Activated CD4-positive, alpha-beta T cell treated with anti-CD3 and anti-CD28 coated beads, Interleukin-10, Interleukin-2, amounts not matched to agents 100 ng/mL and 50 ng/mL, durations not matched to agents 16 hours and 8 hours (primary cell): ENCODE results near the gene FARS2.

Source experiments
- DNase-seq: peaks from one replicate; pipeline ENCODE4 v3.0.0-alpha.2; 2020

FARS2 gene

GRCh38 chr6:5707281-5708045, 446.1 kb downstream of the FARS2 start:
- DNase-seq: no peak

GRCh38 chr6:5710516-5710915, 449.2 kb downstream of the FARS2 start:
- DNase-seq: no peak

- DNase-seq: no peak
These were observed 449.6 kb downstream of the FARS2 start for GRCh38 chr6:5710936-5711335.

DNA sequence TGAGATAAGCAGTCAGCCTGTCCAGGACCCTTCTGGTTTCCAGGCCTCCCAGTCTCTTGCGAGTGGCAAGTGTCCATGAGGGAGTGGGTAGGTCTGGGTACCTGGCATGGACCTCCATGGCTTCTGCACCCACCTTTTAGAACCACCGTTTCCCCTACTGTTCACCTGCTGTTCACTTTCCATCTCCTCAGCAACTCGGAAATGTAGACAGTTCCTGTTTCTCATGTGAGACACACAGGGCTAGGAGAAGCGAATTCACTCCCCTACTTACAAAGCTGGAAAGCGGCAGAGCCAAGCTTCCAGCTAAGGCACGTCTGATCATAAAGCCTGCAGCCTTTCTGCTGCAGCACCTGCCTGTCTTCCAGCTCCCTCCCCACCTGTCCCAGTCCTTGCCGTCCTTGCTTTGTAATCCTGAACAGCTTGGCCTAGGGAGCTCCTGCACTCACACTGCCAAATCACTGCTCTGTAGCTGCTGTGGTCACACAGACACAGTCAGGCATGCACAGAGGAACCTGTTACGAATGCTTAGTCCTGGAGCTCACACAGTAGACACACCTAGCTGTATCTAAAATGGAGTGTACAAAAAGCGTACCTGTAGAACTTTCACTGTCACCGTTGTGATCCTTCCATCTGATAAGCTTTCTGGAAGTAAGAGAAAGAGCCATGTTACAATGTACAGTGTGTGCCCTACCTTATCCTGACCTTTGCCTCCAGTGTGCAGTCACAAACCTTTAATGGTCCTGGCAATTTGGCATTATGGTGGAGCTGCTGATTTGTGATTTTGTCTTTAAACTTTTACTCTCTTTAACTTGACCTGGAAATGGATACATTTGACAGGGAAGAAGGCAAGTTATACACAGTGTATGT, 451.3 kb downstream of the FARS2 start:
- no peak for DNase-seq

DNA sequence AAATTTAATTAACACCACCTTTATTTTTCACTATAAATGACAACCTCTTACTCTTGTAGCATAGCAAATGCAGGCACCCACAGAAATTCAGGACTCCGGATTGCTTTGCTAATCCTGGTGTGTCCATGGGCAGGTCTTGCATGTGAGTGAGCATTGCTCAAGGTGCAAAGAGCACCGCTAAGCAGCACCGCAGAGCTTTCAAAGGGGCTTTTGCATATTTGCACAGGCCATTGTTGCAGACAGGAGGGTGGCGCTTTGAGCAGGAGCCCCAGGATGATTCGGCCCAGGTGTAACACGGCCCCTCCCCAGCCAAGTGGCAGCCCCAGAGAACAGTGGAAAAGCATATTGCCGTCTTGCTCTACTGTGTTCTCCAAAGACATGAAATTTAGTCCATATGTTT, 452.2 kb downstream of the FARS2 start:
- no peak for DNase-seq

GRCh38 chr6:5718231-5718947, 457.1 kb downstream of the FARS2 start:
- no peak for DNase-seq

GRCh38 chr6:5723841-5724691, 462.8 kb downstream of the FARS2 start:
- no peak for DNase-seq

DNA sequence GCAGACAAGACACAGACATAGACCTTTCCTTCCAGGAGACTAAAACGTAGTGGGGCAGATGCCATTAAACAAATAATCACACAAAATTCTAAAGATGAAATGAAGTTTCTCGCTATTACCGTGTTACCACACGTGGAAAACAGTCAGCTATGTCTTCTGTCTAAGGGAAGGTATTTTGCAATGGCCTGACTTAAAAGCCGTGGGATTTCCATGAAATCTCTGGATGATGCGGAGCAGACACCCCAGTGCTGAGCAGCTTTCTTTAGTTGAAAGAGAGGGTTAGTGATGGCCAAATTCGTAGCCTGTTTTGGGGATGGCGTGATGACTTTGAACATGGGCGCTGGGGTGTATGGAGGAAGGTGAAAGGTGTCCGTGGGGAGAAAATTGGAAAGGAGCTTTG, 463.6 kb downstream of the FARS2 start:
- no peak for DNase-seq

- no peak for DNase-seq
These were observed 465.8 kb downstream of the FARS2 start for GRCh38 chr6:5726976-5727718.

GRCh38 chr6:5728351-5729079, 467.2 kb downstream of the FARS2 start:
- DNase-seq: no peak

DNA sequence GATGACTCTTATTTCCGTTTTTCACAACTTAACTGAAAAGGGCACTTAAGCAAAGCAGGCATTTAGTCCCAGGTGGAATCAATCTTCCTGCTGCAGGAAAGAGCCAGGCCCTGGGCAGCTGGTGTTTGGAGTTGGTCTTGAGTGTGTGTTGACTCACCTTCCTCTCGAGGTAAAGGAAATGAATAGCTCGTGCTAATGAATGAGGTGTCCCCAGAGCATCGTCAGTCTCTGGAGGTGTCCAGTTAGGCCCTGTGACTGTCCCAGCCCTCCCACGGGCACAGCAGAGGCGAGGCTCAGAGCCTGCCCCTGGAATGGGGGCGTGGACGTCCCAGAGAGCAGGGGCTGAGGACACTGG, 467.7 kb downstream of the FARS2 start:
- no peak for DNase-seq

DNA sequence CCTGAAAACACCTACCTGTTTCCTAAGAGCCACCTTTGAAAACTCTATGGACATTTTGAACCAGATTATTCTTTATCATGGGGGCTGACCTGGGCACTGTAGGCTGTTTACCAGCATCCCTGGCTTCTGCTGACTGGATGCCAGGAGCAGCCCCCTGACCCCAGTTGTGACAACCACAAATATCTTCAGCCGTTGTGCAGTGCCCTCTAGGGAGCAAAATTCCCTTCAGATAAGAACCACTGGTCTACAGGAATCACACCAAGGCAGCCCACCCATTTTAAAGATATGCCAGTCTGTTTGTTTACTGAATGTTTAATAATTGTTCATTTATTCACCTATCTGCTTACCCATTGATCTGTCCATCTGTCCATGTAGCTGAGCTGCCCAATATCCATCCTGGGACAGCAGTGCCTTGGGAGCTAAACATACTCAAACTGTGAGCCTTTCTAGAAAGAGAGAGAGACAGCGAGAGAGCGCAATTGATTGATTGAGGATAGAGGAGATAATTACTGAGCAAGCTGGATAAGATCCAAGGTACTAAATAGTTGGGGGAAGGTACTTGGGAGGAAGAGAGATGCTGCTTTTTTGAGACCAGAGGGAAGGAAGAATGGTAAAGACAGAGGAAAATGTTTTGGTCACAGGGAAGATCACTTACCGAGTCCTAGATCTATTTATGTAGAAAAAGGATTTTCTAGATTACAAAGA, 468.7 kb downstream of the FARS2 start:
- DNase-seq: no peak

- no peak for DNase-seq
These were observed 469.4 kb downstream of the FARS2 start for GRCh38 chr6:5730585-5731263.

DNA sequence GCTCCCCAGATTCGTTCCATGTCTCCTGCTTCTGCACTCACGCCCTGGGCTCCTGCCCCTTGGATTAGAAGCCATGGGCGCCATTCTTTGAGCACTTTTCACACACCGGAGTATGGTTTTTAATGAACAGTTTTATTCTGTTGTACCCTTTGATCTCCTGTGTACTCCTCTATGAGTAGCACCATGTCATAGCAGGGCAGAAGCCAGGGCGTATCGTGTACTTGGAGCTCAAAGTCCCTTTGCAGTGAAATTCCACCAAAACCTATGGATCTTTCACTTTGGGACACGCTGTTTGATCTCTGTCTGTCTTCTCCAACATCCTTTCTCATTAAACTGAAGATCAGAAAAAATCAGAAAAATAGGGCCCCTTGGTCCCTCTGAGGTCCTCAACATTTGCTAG, 470.1 kb downstream of the FARS2 start:
- DNase-seq: no peak

GRCh38 chr6:5732496-5732895, 471.2 kb downstream of the FARS2 start:
- DNase-seq: no peak

- DNase-seq: no peak
These were observed 474.9 kb downstream of the FARS2 start for GRCh38 chr6:5736016-5736738.

DNA sequence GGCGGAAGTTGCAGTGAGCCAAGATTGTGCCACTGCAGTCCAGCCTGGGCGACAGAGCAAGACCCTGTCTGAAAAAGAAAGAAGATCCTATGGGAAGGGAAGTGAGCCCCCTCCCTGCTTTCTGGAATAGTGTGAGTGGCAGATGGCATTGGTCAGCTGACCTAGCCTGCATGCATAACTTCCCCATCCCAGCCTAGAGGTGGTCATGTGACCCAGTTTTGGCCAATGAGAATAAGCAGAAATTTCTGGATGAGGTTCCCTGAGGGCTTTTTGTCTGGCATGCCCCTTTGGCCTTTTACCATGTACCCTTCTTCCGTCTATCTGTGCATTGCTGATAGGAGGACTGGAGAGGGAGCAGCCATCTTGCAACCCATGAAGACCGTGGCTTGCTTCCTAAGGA, 476.1 kb downstream of the FARS2 start:
- no peak for DNase-seq

GRCh38 chr6:5738211-5738610, 476.9 kb downstream of the FARS2 start:
- no peak for DNase-seq

DNA sequence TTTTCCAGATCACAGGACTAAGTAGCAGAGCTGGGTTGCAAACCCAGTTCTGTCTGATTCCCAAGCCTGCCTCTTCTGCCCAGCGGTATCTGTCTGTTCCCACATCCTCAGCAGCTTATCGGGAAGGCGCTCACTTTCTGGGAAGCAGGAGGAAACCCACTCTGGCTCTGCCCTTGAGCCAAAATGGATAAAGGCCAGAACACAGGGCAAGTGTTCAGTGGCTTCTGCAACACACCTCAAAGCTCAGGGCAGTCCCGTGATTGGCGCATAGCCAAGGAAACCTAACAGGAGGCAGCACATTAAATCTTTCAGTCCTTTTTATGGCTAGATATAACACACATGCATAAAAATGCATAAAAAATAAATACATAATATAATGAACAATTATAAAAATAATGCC, 483.2 kb downstream of the FARS2 start:
- no peak for DNase-seq
